Activated naive CD8-positive, alpha-beta T cell treated with anti-CD3 and anti-CD28 coated beads, Interleukin-2, amount 50 U/mL, for 16 hours (primary cell): Measurements from ENCODE around the gene DTX1.
"Not testable (repeated sequence)": the region's sequence is repeated elsewhere in the genome, so short reads cannot be mapped to it uniquely, and the experiment has no call there.

Experiments used
- DNase-seq: peaks from one replicate; pipeline ENCODE4 v3.0.0-alpha.2; 2020; ENCODE audit warnings: low read depth, low spot score

The DTX1 gene

GRCh38 chr12:113114447-113115178, 58.1 kb downstream of the DTX1 start:
- no peak for DNase-seq

- DNase-seq, result no peak
Measured at GRCh38 chr12:113115455-113116126, 59.1 kb downstream of the DTX1 start.

GRCh38 chr12:113116875-113117274, 60.3 kb downstream of the DTX1 start:
- DNase-seq, result no peak

GRCh38 chr12:113117684-113118083, 61.2 kb downstream of the DTX1 start:
- not testable (repeated sequence) for DNase-seq

- DNase-seq, result no peak
Measured at GRCh38 chr12:113118142-113118541, 61.6 kb downstream of the DTX1 start.

GRCh38 chr12:113119980-113120669, 63.6 kb downstream of the DTX1 start:
- no peak for DNase-seq

- DNase-seq, result no peak
Measured at GRCh38 chr12:113120670-113121370, 64.3 kb downstream of the DTX1 start.

- no peak for DNase-seq
Measured at GRCh38 chr12:113127791-113128199, 71.3 kb downstream of the DTX1 start.

- no peak for DNase-seq
Measured at GRCh38 chr12:113128802-113129663, 72.5 kb downstream of the DTX1 start.

- no peak for DNase-seq
Measured at GRCh38 chr12:113129664-113130456, 73.3 kb downstream of the DTX1 start.

- DNase-seq, result no peak
Measured at GRCh38 chr12:113130457-113131135, 74.1 kb downstream of the DTX1 start.

- no peak for DNase-seq
Measured at GRCh38 chr12:113131556-113131955, 75.0 kb downstream of the DTX1 start.

GRCh38 chr12:113133036-113133435, 76.5 kb downstream of the DTX1 start:
- DNase-seq, result no peak

- no peak for DNase-seq
Measured at GRCh38 chr12:113133666-113134065, 77.1 kb downstream of the DTX1 start.

GRCh38 chr12:113134071-113134470, 77.5 kb downstream of the DTX1 start:
- no peak for DNase-seq

- DNase-seq, result no peak
Measured at GRCh38 chr12:113134521-113134951, 78.0 kb downstream of the DTX1 start.

GRCh38 chr12:113135178-113136127, 78.9 kb downstream of the DTX1 start, which contains the start of gene RASAL1:
Gene RASAL1, minus strand, starts transcription at chr12:113135761. Its CDS starts 299 bp downstream, at chr12:113135462.
- peak; percentile 57 for DNase-seq
